B cell (primary cell): ENCODE data around the gene TMCO1. TPM values are rescaled to one million over a fixed set of nuclear protein-coding genes. Genes with fewer than 3 reads are reported as not detected.

Source experiments
- ATAC-seq: fragments of 200-7000 bp; cut with Tn5 transposase; one replicate; pipeline ENCODE4 v1.10.0; 2021; ENCODE audit warnings: low read depth, mild to moderate bottlenecking, moderate number of reproducible peaks, moderate library complexity
- CTCF ChIA-PET: fragments of 350-600 bp; sonication (Branson Sonifier 250); formaldehyde crosslinking; loops from one replicate; lab custom pipeline; 2021; ENCODE audit warnings: antibody characterized with exemption, inconsistent platforms; lab: Charles Lee
- POLR2A ChIA-PET: fragments of 350-600 bp; sonication (Branson Sonifier 250); formaldehyde crosslinking; loops from one replicate; lab custom pipeline; 2021; ENCODE audit warnings: antibody characterized with exemption; lab: Charles Lee
- DNase-seq: peaks from one replicate; pipeline ENCODE4 v3.0.0; 2013
- H2AFZ ChIP-seq: 2 replicates; pipeline ENCODE4 v1.6.1; 2012; ENCODE audit warnings: mild to moderate bottlenecking, low read depth, low read length; ENCODE audit not compliant: insufficient read depth, poor library complexity, severe bottlenecking
- H3K27ac ChIP-seq, 2 donors: 1 replicate in 1 of 2; 2 replicates in 1 of 2; pipeline ENCODE4 v1.5.1; 2012 to 2013; ENCODE audit warnings: low read length in 2 of 2, mild to moderate bottlenecking in 2 of 2, moderate library complexity in 1 of 2
- H3K27me3 ChIP-seq, 4 experiments: fragments of 200-600 bp in 1 of 4; sonication (generic) in 1 of 4; replicated peaks in 1 of 4; 1 replicate in 2 of 4; 2 replicates in 2 of 4; pipeline versions ENCODE4 v1.6.1 to v1.7.0; 2013 to 2016; ENCODE audit warnings: low read length in 3 of 4, mild to moderate bottlenecking in 2 of 4, mixed read lengths in 1 of 4, moderate library complexity in 1 of 4; ENCODE audit not compliant: insufficient read depth in 4 of 4, control insufficient read depth in 3 of 4; ENCODE audit errors: control extremely low read depth in 1 of 4
- H3K36me3 ChIP-seq, 2 experiments: replicated peaks in 1 of 2; 1 replicate in 1 of 2; 2 replicates in 1 of 2; pipeline versions ENCODE4 v1.6.1 to v1.7.1; 2013; ENCODE audit warnings: low read length in 1 of 2; ENCODE audit not compliant: insufficient read depth in 2 of 2, control insufficient read depth in 1 of 2; ENCODE audit errors: control extremely low read depth in 1 of 2, extremely low read depth in 1 of 2
- H3K4me1 ChIP-seq, 2 donors: fragments of 200-600 bp in 1 of 2; sonication (generic) in 1 of 2; 1 replicate in 1 of 2; 2 replicates in 1 of 2; pipeline versions ENCODE4 v1.5.1 to v1.6.1; 2013 to 2017; ENCODE audit warnings: low read length in 2 of 2; ENCODE audit not compliant: control insufficient read depth in 2 of 2, insufficient read depth in 2 of 2
- H3K4me2 ChIP-seq: replicated peaks from 2 replicates; pipeline ENCODE3; 2012; ENCODE audit warnings: mild to moderate bottlenecking, low read depth, low read length; ENCODE audit not compliant: poor library complexity, severe bottlenecking
- H3K4me3 ChIP-seq, 5 experiments: fragments of 200-600 bp in 1 of 5; sonication (generic) in 1 of 5; 1 replicate in 3 of 5; 2 replicates in 2 of 5; pipeline versions ENCODE4 v1.5.1 to v1.7.0; 2011 to 2016; ENCODE audit warnings: low read length in 4 of 5, mild to moderate bottlenecking in 4 of 5, low read depth in 2 of 5, control low read depth in 1 of 5, moderate library complexity in 1 of 5; ENCODE audit not compliant: insufficient read depth in 1 of 5; ENCODE audit errors: control extremely low read depth in 1 of 5, extremely low read depth in 1 of 5
- H3K79me2 ChIP-seq: fragments of 200-600 bp; sonication (generic); one replicate; pipeline ENCODE4 v1.6.0; 2016; ENCODE audit warnings: low read length; ENCODE audit not compliant: control insufficient read depth, insufficient read depth
- H3K9ac ChIP-seq: fragments of 200-600 bp; sonication (generic); 2 replicates; pipeline ENCODE4 v1.6.1; 2017; ENCODE audit warnings: mild to moderate bottlenecking, low read length, moderate library complexity
- H3K9me3 ChIP-seq, 3 donors: one replicate each; pipeline versions ENCODE4 v1.6.1 to v1.7.1; 2013; ENCODE audit warnings: low read length in 2 of 3; ENCODE audit not compliant: control insufficient read depth in 2 of 3, insufficient read depth in 1 of 3; ENCODE audit errors: control extremely low read depth in 1 of 3
- H4K20me1 ChIP-seq: 2 replicates; pipeline ENCODE4 v1.6.0; 2012; ENCODE audit warnings: mild to moderate bottlenecking, low read length; ENCODE audit not compliant: insufficient read depth, control insufficient read depth, poor library complexity, severe bottlenecking
- H3K27ac Mint-ChIP-seq: one replicate; pipeline ENCODE4 v1.8.0; 2021; ENCODE audit warnings: mixed read lengths
- H3K27me3 Mint-ChIP-seq: one replicate; pipeline ENCODE4 v1.8.0; 2021; ENCODE audit warnings: mixed read lengths
- H3K4me1 Mint-ChIP-seq: one replicate; pipeline ENCODE4 v1.8.0; 2021; ENCODE audit warnings: mixed read lengths
- H3K4me3 Mint-ChIP-seq: one replicate; pipeline ENCODE4 v1.8.0; 2021; ENCODE audit warnings: mixed read lengths
- H3K9me3 Mint-ChIP-seq: one replicate; pipeline ENCODE4 v1.8.0; 2022; ENCODE audit warnings: mixed read lengths; ENCODE audit not compliant: insufficient read depth
- CTCF ChIP-seq: fragments of 200-600 bp; IDR thresholded peaks from one replicate; pipeline ENCODE4 v1.8.0; 2022; ENCODE audit warnings: antibody characterized with exemption, mild to moderate bottlenecking
- EZH2 ChIP-seq: IDR thresholded peaks from 2 replicates; pipeline ENCODE4 v1.6.1; 2012; ENCODE audit warnings: borderline replicate concordance, low read depth, mild to moderate bottlenecking, moderate library complexity, low read length; ENCODE audit not compliant: insufficient read depth, poor library complexity, severe bottlenecking
- WGBS: methylation state at CpG from one replicate; pipeline ENCODE4 v1.1.5; 2013; ENCODE audit warnings: missing lambda C conversion rate; ENCODE audit not compliant: insufficient coverage; 5-methylcytosine and 5-hydroxymethylcytosine counted together
- intact Hi-C: fragments of 100-400 bp; cut with micrococcal nuclease; formaldehyde crosslinking; loops from one replicate; pipeline ENCODE4 v1.10.0; 2022
- polyA plus RNA-seq: library from polyadenylated mRNA; depleted of rRNA; stranded (reverse); fragments of >200 nt; gene quantifications from 2 replicates; pipeline ENCODE4 v1.2.3, GENCODE V29; 2012
- total RNA-seq, 2 donors: library from RNA; stranded (reverse); fragments of 120-200 nt in 1 of 2; gene quantifications; 1 replicate in 1 of 2; 2 replicates in 1 of 2; pipeline versions ENCODE4 v1.2.3 to v1.2.4, GENCODE V29; 2013 to 2022

TMCO1 gene
- total and polyA plus RNA-seq, 2 donors (not counting 1 experiment from before 2014, with no cell fraction given): 16.1 to 39.5 TPM

DNA sequence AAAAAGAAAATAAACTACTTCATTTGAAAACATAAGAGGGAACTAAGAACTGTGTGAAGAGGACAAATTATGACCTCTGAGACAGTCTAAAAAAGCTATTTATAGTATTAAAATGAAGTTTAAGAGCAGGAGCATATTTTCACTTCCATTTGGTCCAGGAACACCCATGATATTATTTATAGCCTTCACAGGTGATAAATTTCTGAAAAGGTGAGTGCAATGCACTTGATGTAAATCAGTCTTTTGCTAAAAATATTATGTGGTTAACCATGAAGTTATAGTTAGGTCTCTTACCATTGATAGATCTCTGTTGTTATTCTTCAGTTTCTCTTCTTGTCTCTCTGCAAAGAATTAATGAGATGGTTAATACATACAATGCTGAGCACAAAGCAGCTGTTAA lies 14.7 kb downstream of the TMCO1 start:
- H3K27ac ChIP-seq: peak overlapping the region in 1 of 2 donors; percentile 58
- Mint-ChIP-seq H3K4me3 (no peak overlapping the region), H3K27me3 (no peaks in the 10 kb centered on the region), H3K27ac (no peak overlapping the region), H3K4me1 (peaks cover 14% of the 10 kb centered on the region), H3K9me3 (no peaks in the 10 kb centered on the region)
- H3K4me2 ChIP-seq: peak overlapping the region; percentile 27
- no peak overlapping the region for H2AFZ ChIP-seq
- H3K9me3 ChIP-seq: no peaks in the 10 kb centered on the region
- H3K4me3 ChIP-seq: no peak overlapping the region
- DNase-seq (no peak), ATAC-seq (no peak)
- TF ChIP-seq EZH2 (no peak), CTCF (no peak)
- CTCF ChIA-PET: no interaction called here
- no peaks in the 10 kb centered on the region for H3K27me3 ChIP-seq
- H3K9ac ChIP-seq: peak overlapping the region; percentile 20
- H3K4me1 ChIP-seq: peaks cover 7 to 13% of the 10 kb centered on the region in 2 donors
- peaks cover 29% of the 10 kb centered on the region for H4K20me1 ChIP-seq
- intact Hi-C loops: no loop called here
- peaks cover 5 to 33% of the 10 kb centered on the region in 2 experiments for H3K36me3 ChIP-seq
- POLR2A ChIA-PET: no interaction called here
- H3K79me2 ChIP-seq: peaks cover 19% of the 10 kb centered on the region

DNA sequence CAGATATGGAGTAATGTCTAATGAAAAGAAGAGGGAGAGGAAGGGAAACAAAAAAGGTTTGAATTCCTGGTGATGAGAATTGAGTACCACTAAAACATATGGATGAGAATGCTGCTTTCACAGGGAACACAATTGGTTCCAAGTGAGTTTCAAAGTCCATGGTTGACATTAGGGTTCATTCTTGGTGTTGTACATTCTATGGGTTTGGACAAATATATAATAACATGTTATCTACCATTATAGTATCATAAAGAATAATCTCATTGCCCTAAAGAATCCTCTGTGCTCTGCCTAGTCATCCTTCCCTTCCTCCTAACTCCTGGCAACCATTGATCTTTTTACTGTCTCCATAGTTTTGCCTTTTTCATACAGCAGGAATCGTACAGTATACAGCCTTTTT lies 20.1 kb downstream of the TMCO1 start:
- Histone ChIP-seq H3K79me2 (peaks cover 4% of the 10 kb centered on the region), H3K9me3 (no peaks in the 10 kb centered on the region), H3K36me3 (peaks cover 12 to 41% of the 10 kb centered on the region in 2 experiments), H3K27me3 (no peaks in the 10 kb centered on the region), H3K4me1 (peaks cover 1 to 6% of the 10 kb centered on the region in 2 donors), H4K20me1 (peaks cover 9% of the 10 kb centered on the region), H3K9ac (no peak overlapping the region), H2AFZ (no peak overlapping the region), H3K4me2 (no peak overlapping the region), H3K27ac (no peak overlapping the region), H3K4me3 (no peak overlapping the region)
- ATAC-seq: no peak
- CTCF ChIA-PET: interaction anchor here (1.7 kb wide), 1 partner anchor 148 kb away, joined by 3 read pairs; no protein-coding TSS in a partner anchor
- WGBS: no CpG with 5 or more reads among the region's 1 CpG
- POLR2A ChIA-PET: no interaction called here
- intact Hi-C loops: no loop called here
- Mint-ChIP-seq H3K4me1 (peaks cover under 1% of the 10 kb centered on the region), H3K27me3 (no peaks in the 10 kb centered on the region), H3K9me3 (no peaks in the 10 kb centered on the region), H3K4me3 (no peak overlapping the region), H3K27ac (no peak overlapping the region)
- TF ChIP-seq CTCF: no peak
- TF ChIP-seq EZH2: no peak
- no peak for DNase-seq
